Measurements from ENCODE around the gene BCAP31.
A peak's percentile ranks its signal among the peaks of the same experiment; 100 is the strongest.
"Not testable (repeated sequence)": the region's sequence is repeated elsewhere in the genome, so short reads cannot be mapped to it uniquely, and the experiment has no call there.

BCAP31 gene

DNA sequence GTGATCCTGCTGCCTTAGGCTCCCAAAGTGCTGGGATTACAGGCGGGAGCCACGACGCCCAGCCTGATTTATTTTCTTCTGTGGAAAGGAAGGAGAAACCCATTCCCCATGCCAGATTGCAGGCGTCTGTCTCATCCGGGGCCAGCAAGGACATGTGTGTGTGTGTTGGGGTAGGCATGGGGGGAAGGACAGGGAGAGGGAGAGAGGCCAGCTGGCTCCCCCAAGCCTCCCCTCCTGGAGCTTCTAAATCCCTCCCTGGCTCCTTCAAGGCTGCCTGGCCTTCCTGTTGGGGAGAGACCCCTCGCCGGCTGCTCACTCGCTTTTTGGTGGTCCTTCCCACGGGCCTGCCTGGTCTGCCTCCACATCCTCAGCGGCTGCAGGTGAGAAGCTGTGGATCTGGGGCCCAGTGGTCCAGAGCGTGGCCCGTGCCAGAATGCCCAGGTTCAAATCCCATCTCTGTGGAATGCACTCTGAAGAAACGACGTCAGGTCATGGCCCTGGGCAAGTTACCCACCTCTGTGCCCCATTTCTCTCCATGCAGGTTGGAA, 38.5 kb upstream of the BCAP31 start:
- no peak for DNase-seq

DNA sequence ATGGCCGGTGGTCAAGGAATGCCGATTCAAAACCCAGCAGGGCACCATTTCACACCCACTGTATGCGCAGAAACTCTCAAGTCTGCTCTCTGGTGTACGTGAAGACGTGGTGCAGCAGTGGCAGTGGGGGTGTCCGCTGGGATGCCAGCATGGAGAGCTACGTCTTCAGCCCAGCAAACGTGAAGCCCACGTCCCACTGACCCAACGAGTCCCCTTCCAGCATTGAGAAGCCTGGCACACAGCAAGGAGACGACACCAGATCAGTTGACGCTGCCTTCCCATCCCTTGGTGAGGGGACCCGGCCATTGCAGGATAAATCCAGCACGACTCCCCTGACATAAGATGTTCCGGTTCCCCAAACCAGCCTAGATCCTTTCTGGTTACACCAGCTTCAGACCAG, 37.7 kb upstream of the BCAP31 start:
- DNase-seq = no peak

DNA sequence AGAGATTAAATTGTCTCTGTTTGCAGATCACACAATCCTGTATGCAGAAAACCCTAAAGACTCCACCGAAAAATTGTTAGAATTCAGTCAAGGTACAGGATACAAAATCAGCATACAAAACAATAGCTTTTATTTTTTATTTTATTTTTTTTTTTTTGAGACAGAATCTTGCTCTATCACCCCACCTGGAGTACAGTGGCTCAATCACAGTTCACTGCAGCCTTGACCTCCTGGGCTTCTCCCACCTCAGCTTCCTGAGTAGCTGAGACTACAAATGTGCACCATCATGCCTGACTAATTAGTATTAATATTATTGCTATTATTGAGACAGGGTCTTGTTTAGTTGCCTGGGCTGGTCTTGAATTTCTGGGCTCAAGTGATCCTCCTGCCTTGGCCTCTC, 30.9 kb upstream of the BCAP31 start:
- DNase-seq = no peak

DNA sequence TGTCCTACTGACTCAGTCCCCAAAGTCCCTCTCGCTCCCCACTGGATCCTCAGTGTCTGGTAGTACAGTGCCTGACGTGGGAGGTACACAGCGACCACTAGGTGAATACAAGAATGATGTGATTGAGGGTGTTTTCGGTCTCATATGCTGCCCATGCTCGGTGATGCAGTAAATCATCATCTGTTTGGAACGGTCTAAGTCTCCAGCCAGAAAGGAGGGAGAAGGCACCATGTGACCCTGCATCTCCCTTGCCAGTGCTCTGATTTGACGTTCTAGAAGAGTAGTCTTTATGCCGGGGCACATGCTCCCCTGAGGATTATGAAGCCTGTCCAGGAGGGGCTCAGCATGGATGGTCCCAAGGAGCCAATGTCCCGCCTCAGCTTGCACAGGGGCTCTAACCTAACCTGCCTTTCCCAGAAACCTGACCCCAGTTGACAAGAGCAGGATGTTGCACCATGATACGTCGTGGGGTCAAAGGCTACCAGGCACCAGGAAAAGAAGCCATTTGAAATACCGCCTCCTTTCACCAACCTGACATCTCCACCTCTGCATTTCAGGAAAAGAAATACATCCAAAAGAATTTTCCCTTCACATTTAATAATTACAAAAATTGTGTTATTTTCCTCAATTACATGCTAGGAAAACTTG, 26.1 kb upstream of the BCAP31 start:
- no peak for DNase-seq

DNA sequence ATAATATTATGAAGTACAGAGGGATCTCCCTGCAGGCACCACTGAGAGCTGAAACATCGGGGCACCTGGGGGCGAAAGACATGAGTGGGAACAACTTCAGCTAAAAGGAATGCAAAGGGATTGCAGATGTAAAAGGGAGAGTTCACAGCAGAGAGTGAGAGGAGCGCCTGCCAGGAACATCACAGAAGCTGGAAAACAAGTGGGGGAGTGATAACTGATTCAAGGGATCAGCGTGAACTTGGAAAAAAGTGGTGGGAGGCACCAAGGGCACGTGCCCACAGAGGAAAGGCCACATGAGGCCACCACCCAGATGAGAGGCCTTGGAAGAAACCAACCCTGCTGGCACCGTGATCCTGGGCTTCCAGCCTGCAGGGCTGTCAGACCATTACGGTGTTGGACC, 24.8 kb upstream of the BCAP31 start:
- not testable (repeated sequence) for DNase-seq

DNA sequence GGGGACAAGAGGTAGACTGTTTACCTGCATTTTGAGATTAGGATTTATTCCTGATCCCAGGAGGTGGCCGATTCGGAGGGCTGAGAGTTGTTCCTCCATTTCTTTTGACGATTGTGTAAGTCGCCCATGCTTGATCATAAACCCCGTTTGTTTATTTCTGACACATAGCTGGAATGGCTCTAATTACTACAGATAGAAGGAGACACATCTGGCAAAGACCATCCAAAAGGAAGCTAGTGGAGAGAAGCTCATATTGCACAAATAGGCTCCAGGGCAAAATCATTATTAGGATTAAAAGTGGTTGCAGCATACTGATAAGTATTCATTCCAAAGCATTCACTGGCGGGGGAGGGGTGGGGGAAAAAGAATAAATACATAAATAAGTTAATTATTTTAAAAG, 22.8 kb upstream of the BCAP31 start:
- DNase-seq = not testable (repeated sequence)

DNA sequence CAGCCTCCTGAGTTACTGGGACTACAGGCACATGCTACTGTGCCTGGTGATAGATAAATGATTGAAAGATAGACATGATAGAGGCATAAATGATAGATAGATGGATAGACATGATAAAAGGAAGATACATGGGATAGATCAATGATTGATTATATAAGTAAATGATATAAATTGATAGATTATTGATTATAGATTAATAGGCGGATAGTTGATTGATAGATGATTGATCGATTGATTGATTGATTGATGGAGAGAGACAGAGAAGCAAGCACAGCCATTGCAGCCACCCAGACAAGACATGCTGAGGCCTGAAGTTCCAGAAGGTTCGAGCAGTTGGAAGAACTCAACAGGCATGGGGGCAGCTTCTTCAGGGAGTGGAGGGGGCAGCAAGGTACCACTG, 22.2 kb upstream of the BCAP31 start:
- no peak for DNase-seq

DNA sequence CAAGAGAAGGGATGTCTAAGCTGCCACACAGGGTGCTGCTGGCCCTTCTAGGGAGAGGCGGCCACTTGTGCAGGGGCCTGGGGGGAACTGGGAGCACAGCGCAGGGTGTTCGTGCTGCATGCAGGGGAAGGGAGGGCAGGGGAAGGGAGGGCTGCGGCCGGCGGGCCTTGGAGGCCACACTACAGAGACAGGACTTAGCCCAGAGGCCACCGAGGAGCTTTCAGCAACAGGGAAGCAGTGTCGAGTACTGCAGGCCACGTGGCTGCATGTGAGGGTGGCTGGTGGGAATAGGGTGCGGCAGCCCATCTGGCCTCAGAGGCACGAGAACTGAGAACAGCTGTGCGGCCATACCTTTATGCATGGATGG, 20.9 kb upstream of the BCAP31 start:
- not testable (repeated sequence) for DNase-seq

DNA sequence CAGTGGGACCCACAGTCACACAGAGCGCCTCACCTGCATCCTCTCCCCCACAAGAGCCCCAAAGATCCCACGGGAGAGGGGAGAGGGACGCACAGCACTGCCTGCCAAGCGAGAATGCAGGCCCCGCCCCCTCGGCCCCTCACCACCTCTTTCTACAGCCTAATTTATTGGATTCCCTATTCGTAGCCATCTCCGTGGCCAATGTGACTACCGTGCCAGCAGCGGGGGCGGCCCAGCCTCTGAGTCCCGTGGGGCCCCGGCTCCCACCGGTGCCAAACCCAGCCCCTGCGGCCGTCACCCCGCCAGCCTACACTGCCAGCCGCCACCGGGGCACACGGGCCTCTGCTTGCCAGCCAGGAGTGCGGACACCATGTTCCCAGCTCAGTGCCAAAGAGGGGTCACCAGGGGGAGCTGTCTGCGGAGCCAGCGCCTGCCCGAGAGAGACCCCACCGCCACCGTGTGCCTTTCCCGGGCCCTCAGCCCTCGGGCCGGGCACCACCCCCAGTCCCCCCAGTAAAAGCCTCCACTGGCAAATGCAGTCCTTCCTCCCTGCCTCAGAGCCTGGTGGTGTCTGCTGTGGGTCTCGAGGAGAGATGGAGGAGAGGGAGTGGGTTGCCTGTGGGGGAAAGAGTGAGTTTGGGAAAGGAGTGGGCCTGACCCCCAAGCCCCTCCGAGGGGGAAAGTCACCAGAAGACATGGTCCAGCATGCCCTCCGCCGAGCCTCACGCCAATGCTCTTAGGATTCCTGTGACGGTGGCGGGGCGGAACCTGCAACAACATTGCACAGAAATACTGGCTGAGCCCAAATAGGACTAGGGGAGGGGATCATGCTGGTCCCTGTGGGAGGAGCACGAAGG, 20.3 kb upstream of the BCAP31 start:
- DNase-seq = no peak

DNA sequence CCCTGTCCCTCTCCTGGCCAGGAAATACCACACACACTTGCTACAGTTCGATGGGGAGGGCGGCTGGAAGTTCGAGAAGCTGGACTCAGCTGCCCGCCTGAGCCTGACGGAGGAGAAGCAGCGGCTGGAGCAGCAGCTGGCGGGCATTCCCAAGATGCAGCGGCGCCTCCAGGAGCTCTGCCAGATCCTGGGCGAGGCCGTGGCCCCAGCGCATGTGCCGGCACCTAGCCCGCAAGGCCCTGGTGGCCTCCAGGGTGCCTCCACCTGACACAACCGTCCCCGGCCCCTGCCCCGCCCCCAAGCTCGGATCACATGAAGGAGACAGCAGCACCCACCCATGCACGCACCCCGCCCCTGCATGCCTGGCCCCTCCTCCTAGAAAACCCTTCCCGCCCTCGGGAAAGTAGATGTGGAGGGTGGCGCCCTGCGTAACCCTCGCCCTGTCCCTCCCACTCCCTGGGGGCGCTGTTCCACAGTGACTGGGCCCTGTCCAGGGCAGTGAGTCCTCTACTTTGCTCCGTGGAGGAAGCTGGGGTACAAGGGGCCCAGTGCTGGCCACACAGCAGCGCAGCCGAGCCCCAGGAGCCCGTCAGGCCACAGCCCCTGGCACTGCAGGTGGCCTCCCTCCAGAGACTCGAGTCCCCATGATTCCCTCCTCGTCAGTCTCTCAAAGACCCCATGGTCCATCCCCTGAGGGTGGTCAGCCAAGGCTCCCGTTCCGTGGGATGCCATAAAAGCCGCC, 19.5 kb upstream of the BCAP31 start:
- DNase-seq = not testable (repeated sequence)

DNA sequence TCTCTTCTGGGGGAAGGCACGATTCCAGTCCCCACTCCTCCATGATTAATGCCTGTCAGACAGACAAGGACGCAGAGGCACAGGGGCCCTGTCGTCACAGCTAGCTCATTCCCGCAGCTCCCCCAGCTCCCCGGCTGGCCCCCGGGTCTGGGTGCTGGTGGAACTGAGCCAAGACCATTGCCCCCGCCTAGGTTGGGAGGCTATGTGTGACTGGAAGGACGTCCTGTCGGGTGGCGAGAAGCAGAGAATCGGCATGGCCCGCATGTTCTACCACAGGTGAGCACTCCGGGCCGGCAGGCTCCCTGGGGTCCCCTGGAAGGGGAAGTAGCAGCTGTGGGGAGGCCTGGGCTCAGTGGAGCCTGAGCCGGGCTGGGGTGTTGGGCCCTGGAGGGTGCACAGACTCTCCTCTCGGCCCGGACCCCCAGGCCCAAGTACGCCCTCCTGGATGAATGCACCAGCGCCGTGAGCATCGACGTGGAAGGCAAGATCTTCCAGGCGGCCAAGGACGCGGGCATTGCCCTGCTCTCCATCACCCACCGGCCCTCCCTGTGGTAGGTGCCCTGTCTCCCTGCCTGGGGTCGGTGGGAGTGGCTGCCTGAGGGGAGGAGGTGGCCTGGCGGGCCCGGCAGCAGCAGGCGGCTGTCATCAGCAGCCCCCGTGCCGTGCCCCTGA, 18.7 kb upstream of the BCAP31 start:
- DNase-seq = not testable (repeated sequence)

DNA sequence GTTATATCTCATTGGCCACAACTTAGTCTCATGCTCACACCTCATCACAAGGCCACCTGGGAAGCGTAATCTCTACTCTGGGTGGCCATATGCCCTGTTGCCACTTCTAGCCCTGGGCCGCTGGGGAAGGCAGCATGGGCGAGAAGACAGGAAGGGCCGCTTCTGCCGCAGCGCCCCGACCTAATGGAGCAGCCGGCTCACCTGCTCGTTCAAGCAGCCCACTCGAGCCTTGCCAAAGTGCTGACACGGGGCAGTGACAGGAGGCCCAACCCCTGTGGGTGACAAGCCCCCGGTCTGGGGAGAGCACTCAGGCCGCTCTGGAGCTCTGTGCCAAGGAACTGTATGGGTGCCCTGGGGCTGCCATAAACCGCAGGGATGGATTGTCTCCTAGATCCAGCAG, 17.9 kb upstream of the BCAP31 start:
- DNase-seq = not testable (repeated sequence)

DNA sequence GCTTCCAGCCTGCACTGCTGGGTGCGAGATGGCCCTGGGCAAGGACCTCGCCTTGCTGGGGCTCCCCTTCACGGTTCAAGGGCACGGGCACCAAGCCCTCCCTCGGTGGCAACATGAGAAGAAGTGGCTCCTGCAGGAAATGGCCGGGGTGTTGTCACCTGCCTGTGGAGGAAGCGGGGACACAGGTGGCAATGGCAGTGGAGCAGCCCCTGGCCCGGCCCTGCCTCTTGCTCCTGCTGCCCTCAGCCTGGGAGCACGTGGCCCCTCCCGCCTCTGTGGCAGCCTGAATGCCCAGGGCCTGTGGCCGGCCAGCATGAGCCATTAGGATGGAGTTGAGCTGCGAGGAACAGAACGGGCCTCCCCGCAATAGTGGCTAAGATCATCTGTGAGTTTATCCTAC, 17.3 kb upstream of the BCAP31 start:
- no peak for DNase-seq

DNA sequence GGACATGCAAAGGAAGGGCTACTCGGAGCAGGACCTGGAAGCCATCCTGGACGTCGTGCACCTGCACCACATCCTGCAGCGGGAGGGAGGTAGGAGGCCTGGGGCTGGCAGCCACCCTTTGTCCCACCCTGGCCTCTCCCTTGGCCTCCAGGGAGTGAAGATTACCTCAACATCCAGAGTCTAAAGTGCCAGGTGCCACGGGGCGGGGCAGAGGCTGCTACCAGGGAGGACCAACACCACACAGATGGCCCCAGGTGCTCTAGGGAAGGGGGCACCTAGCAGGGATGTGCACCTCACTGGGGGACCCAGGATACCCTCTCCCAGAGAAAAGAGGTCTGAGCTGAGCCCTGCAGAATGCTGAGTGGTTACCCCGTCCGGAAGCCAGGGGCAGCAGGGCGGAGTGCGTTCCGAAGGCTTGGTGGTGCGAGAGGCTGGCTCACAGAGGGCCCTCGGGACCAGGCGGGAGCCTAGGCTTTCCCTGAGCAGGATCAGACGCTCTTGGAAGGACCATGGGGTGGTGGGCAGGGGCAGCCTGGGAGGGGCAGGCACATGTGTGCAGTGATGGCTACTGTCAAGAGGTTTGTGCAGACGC, 16.5 kb upstream of the BCAP31 start:
- DNase-seq = no peak

DNA sequence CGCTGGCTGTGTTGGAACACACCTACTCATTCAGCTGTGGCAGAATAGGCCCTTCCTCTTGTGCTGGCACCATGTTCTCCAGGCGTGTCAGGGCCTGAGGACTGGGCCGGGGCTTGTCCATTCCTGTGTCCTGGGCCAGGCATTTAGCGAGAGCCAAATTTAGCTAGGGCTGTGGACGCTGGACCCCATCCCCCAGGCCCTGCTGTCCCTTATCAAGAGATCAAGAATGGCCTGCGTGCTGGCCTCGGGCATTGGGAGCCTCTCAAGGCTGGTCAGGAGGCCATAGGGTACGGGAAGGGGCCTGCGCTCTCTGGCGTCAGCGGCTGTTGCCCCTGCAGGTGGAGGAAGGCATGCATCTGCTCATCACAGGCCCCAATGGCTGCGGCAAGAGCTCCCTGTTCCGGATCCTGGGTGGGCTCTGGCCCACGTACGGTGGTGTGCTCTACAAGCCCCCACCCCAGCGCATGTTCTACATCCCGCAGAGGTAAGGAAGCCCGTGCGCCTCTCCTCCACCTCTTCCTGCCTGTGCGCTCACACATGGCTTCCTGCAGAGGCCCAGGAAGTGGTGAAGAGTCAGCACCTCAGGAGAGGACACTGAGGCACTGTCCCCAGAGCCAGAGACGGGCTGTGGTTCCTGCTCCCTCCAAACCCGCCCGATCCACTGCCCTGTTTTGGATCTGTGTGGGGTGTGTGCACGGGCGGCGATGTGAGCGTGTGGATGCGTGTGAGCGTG, 15.7 kb upstream of the BCAP31 start:
- no peak for DNase-seq

DNA sequence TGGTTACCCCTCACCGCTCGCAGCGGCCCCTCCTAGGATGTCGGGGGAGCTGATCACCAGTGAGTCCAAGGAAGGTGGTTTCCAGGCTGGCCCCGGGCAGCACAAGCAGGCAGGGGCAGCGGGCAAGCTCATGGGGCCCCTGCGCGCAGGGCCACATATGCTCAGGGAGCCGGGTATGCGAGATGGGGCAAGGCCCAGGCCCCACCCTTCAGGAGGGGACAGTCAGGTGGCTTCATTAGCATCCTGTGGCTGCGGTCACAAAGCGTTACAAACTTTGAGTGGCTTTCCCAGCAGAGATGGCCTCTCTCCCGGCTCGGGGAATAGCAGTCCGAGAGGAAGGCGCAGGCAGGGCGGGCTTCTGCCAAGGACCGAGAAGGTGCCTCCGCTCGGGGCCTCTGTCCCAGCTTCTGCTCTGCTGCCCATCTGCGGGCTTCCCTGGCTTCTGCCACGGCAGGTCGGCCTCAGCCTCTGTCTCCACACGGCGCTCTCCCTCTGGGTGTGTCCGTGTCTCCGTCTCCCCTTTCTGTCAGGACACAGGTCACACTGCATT, 13.9 kb upstream of the BCAP31 start:
- no peak for DNase-seq

DNA sequence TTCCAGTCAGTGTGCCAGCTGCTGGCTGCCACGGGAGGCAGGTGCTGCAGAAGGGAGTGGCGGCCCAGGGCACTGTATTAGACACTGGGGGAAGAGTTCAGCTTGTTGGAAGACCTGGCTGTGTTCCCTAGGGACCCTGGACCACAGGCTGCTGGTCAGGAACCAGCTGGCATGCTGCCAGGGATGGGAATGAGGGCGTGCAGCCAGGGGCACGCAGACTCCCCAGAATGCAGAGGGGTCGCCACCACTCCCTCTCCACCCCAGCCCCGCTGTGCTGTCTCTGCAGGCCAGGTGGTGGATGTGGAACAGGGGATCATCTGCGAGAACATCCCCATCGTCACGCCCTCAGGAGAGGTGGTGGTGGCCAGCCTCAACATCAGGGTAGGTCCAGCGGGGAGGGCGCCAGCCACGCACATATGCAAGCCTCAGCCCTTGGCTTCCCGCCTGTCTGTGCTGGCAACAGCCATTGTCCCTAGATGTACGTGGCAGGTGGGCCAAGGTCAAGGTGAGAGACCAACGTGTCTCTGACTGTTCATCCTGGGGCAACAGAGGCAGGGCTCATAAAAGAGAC, 12.8 kb upstream of the BCAP31 start:
- DNase-seq = no peak

DNA sequence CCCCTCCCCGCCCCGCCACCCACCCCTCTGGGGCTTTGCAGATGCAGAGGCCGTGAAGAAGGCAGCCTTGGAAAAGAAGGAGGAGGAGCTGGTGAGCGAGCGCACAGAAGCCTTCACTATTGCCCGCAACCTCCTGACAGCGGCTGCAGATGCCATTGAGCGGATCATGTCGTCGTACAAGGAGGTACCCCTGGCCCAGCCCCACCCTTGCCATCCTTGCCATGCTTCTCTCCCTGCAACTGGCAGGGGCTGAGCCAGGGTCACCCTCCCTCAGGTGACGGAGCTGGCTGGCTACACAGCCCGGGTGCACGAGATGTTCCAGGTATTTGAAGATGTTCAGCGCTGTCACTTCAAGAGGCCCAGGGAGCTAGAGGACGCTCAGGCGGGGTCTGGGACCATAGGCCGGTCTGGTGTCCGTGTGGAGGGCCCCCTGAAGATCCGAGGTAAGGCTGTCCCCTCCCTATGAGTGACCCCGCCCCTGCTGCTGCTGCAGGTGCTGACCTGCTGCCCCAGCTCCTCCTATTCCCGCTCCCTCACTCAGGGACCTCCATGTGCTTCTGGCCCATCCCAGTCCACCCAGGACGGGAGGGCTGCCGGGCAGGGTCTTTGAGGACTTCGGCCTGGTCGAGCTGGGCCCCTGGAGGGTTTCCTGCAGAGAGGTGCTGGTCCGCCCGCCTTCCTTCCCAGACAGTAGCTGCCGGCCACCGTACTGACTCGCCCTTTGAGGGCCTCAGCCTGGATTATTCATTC, 12.1 kb upstream of the BCAP31 start:
- no peak for DNase-seq

DNA sequence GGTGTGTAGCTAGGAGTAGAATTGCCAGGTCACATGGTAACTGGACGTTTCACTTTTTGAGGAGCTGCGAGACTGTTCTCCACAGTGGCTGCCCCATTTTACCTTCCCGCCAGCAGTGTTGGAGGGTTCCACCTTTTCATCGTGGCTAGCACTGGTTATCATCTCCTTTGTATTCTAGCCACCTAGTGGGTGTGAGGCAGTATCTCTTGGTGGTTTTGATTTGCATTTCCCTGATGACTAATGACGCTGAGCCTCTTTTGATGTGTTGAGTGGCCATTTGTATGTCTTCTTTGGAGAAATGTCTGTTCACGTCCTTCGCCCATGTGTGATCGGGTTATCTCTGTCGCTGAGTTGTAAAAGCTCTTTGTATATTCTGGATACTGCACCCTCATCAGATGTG, 11.1 kb upstream of the BCAP31 start:
- DNase-seq = peak; percentile 1

DNA sequence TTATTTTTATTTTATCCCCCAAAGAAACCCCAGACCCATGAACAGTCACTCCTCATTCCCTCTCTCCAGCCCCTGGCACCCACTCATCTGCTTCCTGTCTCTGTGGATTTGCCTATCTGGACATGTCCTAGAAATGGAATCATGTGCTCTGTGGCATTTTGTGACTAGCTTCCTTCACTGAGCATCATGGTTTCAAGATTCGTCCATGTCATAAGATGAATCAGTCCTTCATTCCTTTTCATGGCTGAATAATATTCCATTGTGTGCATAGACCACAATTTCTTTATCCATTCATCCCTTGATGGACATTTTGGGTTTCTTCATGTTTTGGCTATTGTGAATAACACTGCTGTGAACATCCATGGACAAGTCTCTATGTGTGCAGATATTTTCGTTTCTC, 10.7 kb upstream of the BCAP31 start:
- no peak for DNase-seq

Data from MV-4-11 (cell line).